ENCODE results near the gene HES4.

The HES4 gene

DNA sequence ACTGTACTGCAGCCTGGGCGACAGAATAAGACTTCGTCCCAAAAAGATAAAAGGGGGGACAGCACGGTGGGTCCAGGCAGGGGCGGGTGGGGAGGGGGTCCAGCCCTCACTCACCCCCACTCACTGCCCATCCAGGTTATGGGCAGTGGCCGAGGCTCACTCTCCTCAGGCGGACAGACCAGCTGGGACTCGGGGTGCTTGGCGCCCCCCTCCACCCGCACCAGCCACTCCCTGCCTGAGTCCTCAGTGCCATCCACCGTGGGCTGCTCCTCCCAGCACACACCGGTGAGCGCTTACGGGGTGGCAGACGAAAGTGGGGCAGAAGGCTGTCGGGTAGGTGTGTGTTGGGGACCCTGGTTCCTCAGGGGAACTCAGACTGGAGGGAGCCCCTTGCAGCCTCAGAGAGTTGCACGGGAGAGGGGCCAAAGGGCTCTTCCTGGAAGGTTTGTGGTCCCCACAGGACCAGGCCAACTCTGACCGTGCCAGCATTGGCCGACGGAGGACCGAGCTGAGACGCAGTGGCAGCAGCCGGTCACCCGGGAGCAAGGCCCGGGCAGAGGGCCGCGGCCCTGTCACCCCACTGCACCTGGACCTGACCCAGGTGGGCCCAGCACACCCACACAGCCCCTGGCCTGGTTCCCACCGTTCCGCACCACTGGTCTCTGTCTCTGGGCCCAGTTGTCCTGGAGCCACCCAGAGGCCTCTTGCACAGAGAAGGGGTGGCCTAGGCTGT, 27.0 kb downstream of the HES4 start:
- no peak overlapping the region for H3K4me3 ChIP-seq (ENCODE audit: low read length)
- TF ChIP-seq, protein P1, sequence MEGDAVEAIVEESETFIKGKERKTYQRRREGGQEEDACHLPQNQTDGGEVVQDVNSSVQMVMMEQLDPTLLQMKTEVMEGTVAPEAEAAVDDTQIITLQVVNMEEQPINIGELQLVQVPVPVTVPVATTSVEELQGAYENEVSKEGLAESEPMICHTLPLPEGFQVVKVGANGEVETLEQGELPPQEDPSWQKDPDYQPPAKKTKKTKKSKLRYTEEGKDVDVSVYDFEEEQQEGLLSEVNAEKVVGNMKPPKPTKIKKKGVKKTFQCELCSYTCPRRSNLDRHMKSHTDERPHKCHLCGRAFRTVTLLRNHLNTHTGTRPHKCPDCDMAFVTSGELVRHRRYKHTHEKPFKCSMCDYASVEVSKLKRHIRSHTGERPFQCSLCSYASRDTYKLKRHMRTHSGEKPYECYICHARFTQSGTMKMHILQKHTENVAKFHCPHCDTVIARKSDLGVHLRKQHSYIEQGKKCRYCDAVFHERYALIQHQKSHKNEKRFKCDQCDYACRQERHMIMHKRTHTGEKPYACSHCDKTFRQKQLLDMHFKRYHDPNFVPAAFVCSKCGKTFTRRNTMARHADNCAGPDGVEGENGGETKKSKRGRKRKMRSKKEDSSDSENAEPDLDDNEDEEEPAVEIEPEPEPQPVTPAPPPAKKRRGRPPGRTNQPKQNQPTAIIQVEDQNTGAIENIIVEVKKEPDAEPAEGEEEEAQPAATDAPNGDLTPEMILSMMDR (conservative IDR thresholded peaks at IDR 0.05; ENCODE audit: low read length) = no peak
- DNase-seq (ENCODE audit: low read depth) = no peak

DNA sequence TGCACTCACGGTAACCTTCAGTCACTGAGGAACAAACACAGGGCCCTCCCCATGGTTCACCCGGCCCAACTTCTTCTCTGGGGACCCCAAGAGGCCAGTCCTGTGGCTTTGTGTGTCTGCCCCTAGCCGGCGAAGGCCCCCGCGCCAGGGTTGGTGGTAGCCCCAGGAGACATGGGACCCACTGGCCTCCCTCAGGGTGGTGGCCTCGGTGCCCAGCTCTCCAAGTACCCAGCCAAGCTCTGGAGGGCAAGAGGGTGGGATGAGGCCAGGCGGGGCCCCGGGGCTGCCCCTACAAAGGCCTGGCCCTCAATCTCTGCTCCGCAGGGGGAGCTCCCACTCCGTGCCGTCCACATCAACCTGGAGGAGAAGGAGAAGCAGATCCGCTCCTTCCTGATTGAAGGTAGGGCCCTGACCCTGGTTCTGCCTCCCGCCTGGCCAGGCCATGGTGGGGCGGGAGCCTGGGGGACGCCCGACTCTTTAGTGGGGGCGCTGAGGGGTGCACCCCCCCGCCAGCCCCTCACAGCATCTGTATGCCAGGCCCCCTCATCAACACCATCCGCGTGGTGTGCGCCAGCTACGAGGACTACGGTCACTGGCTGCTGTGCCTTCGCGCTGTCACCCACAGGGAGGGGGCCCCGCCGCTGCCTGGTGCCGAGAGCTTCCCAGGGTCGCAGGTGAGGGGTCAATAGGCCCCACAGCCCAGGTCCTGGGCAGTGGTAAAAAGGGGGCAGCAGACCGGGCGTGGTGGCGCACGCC, 28.0 kb downstream of the HES4 start:
- no peak overlapping the region for H3K4me3 ChIP-seq (ENCODE audit: low read length)
- TF ChIP-seq, protein P1 (conservative IDR thresholded peaks at IDR 0.05; ENCODE audit: low read length) = no peak
- no peak for DNase-seq (ENCODE audit: low read depth)

DNA sequence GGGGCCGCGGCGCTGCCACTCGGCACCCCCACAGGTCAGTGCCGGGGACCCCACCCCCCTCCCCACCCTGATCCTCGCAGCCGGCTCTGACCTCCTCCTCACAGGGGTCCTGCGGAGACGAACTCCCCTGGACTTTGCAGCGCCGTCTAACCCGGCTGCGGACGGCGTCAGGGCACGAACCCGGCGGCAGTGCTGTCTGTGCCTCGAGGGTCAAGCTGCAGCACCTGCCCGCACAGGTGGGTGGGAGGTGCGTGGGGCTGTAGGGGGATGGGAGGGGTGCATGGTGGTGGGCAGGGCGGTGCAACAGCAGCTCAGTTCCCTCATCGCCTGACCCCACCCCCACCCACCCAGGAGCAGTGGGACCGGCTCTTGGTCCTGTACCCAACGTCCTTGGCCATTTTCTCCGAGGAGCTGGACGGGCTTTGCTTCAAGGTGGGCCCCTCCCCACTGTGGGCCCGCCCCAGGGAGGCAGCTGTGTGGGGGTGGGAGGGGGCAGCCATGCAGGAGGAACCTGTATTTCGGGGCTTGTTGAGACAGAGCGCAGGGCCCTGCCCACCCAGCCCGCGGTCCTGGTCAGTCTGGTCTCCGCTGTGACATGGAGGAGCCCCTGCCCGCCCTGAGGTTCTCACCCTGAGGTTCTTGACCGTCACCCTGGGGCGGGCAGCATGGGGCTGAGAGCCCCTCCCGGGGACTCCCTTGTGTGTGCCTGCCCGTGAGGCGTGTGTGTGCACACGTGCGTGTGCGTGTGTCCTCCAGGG, 28.7 kb downstream of the HES4 start:
- TF ChIP-seq, protein P1 (conservative IDR thresholded peaks at IDR 0.05; ENCODE audit: low read length) = no peak
- no peak for DNase-seq (ENCODE audit: low read depth)
- H3K4me3 ChIP-seq (ENCODE audit: low read length) = no peak overlapping the region

DNA sequence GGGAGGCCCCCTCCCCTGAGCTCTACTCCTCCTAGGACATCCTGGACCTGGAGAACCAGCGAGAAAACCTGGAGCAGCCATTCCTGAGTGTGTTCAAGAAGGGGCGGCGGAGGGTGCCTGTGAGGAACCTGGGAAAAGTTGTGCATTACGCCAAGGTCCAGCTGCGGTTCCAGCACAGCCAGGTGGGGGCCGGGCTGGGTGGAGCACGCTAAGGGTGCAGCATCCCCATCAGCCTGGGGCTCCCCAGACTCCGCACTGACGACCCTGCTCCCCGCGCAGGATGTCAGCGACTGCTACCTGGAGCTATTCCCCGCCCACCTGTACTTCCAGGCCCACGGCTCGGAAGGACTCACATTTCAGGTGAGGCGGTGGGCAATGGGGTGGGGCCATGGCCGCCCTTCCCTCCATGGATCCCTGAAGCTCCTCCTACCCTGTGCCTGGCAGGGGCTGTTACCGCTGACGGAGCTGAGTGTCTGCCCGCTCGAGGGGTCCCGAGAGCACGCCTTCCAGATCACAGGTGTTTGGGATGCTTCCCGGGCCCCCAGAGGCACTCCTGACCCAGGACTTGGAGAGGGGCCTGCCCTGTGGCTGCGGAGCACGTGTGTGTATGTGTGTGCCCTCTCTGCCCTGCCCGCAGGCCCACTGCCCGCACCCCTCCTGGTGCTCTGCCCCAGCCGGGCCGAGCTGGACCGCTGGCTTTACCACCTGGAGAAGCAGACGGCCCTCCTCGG, 29.5 kb downstream of the HES4 start:
- TF ChIP-seq, protein P1 (conservative IDR thresholded peaks at IDR 0.05; ENCODE audit: low read length) = no peak
- H3K4me3 ChIP-seq (ENCODE audit: low read length) = no peak overlapping the region
- no peak for DNase-seq (ENCODE audit: low read depth)

DNA sequence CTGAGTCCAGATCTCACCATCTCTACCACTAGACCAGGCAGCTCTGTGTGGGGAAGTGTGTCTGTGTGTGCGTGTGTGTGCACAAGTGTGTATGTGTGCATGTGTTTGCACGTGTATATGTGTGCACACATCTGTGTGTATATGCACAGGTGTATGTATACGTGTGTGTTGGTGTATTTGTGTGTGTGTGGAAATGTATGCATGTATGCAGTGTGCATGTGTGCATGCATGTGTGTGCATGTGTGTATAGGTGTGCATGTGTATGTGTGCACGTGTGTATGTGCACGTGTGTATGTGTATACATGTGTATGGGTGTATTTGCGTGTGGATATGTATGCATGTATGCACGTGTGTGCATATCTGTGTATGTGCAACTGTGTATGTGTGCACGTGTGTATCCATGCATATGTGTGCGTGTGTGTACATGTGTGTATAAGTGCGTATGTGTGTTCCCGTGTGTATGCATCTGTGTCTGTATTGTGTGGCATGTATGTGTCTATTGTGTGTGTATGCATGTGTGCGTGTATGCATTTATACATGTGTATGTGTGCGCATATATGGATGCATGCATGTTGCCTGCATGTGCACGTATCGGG, 30.5 kb downstream of the HES4 start:
- TF ChIP-seq, protein P1 (conservative IDR thresholded peaks at IDR 0.05; ENCODE audit: low read length) = no peak
- H3K4me3 ChIP-seq (ENCODE audit: low read length) = no peak overlapping the region
- DNase-seq (ENCODE audit: low read depth) = no peak

DNA sequence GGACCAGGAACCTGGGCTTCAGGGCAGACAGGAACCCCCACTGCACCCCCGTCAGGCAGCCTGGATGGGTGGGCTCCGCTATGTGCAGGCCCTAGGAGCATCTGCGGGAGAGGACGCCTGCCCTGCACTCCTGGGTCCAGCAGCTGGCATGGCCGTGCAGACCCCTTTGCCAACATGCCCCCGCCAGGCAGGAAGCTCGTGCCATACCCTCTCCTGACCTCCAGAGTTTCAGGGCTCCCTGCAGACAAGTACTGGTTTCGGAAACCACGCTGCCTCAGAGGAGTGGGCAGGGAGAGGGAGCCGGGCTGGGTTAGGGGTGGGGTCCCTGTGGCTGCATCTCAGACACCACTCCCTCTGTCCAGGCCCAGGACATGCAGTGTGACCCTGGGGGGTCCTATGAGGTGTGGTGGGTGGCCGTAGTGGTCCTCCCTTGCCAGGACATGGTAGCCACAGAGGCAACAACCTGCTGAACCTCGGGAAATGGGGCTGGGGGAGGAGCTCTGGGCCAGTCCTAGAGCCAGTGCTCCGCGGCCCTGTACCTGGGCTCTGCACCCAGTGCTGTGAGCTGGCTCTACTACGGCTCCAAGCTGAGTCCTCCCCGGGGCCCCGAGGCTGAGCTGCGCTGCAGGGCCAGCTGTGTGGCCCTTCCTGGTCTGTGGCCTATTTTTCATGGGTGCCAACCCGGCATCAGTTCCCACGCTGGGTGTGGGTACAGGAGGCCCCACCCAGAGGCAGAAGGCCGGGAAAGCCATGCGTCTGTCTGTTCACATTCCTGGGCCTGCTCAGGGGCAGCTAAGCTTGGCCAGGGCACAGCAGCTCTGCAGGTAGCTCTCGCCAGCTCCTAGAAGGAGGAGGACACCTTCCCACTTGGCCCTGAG, 32.2 kb downstream of the HES4 start:
- no peak for DNase-seq (ENCODE audit: low read depth)
- TF ChIP-seq, protein P1 (conservative IDR thresholded peaks at IDR 0.05; ENCODE audit: low read length) = no peak
- no peak overlapping the region for H3K4me3 ChIP-seq (ENCODE audit: low read length)

Data from AG10803 (cell line).